Eye (tissue), 1 donor: ENCODE results near the gene LHX6.
A peak's percentile ranks its signal among the peaks of the same experiment; 100 is the strongest.

Experiments
- DNase-seq: peaks from one replicate; pipeline ENCODE4 v3.0.0-alpha.2; 2015

LHX6 gene

DNA sequence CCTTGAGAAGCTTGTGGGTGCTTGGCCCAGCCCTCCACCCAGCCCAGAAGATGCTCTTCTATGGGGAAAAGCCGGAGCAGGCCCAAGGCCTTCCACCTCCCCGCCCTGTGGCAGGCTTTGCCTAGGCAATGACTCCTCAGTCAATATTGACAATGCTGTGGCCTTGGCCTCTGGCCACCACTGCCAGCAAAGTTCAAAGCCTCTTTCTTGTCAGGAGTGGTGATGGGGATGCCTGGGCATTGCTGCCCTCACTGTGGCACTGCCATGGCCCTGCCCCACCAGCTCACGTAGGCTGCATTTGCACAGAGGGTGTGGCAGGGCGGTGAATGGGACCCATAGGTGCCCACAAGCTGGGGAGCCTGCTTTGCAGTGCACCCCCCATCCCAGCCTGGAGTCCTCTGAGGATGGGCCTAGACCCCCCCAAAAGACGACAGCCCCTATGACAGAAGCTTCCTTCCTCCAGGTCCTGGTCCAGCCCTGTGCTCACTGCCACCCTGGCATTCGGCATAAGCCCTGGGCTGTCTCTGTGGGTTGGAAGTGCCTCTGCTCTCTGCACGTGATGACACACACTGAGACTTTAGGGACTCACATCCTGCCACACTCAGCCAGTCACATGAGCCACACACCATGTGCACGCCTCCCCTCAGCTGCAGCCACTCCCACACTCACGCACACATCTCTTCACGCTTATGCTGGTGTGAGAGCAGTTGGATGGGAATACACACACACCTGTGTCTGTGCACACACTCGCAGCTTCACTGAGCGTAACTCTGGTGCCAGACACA is 38.0 kb downstream of the LHX6 start:
- no peak for DNase-seq

DNA sequence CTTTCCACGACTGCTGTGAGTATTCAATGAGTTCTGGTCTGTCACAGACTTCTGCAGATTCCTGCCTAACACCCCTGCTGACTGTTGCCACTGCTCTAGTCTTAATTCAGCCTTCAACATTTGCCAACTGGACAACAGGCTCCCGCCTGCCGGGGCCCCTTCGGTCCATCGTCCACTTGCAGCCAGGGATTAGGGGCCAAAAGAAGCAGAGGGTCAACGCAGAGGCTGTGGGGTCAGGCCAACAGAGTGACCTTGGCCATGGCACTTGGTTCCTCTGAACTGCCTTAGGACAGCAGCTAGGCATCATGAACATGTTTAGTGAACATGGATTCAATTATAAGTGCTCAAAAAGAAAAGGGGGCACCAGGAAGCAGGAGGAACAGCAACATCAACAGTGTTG is 40.4 kb downstream of the LHX6 start:
- DNase-seq = no peak

DNA sequence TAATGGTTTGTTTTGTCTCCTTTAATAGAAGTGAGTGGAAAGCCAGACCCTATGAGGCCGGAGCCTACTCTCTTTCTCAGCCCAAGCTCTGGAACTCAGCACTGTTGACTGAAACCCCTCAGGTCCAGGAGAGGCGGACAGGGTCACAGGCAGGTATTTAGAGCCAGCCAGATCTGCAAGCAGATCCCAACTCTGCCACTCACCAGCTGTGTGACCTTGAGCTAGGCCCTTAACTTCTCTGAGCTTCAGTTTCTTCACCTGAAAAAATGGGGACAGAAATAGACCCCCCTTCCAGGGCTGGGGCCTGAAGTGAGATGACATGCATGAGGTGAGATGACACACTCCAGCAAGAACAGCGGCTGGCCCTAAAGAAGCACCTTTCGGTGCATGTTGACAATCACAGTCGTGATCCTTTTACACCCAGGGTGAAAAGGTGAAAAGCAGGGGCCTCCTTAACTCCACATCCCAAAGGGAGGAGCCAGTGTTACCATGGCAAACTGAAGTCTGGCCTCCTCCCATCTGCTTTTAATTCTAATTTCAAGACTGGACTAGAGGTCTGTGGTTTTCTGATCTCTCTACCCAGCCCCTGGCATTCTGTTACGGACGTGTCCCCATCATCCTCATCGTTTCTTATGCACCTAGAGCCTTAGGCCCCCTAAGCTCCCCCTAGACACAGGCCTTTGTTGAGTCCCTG is 41.8 kb downstream of the LHX6 start:
- DNase-seq = peak; percentile 13

DNA sequence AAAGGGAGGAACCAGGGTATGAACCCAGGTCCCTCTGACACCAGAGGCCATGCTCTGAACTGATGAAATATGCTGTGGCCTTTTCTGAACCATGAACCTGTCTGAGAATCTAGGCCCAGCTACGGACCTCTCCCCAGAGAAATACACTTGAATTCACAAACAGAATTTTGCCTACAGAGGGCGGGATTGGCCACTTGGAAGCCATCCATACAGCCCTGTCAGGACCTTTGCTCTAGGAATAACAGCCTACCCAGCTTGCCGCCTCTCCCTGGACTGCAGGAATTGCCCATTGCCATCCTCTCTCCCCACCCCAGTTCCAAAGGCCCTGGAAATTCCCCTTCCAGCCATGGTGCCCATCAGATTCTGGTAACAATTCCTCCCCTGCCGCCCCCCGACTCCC is 42.5 kb downstream of the LHX6 start:
- DNase-seq = no peak

DNA sequence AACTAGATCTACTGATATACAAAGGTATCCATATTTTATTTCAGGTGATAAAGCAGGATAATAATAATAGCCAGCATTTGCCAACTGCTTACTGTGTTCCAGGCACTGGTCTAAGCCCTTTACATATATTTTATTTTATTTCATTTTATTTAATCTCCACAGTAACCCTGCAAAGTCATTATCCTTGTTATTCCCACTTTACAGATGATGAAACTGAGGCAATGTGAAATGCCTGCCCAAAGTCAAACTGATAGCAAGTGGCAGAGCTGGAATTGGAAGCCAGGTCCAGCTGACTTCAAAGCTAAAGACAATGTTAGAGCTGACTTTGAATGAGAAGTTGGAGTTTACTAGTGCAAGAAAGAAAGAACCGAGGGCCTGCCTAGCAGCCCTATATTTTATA is 44.2 kb downstream of the LHX6 start:
- DNase-seq = no peak

DNA sequence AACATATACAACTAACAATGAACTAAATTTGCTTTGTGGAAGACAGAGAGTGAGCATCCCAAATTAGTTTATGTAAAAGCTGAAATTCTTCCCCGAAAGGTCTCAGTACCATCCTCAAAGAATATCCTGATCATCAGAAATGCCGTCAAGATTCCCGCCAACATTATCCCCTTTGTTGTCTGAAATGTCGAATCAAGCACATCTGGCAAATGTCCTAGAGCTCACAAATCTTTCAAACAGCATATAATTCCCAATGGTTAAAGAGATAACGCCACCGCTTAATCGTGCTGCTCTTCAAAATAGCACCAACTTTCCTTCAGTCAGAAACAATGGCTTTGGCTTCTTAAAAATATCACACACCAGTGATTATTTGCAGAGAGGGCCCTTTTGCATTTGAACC is 45.3 kb downstream of the LHX6 start:
- no peak for DNase-seq

DNA sequence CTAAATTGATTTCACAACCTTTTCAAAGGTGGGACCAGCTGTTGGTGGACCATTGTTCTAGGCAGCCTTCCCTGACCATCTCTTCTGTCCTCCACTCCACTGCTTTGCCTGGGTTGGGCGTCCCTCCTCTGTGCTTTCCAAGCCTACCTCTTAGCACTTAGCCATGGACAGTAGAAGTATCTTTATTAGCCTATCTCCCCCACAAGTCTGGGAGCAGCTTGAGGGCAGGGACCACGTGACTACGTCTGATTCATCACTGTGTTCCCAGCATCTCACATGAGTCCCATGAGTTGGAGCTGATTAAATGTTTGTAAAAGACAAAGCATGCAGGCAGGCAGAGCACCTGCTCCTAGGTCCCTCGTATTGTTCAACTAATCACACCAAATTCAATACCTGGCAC is 48.1 kb downstream of the LHX6 start:
- no peak for DNase-seq

DNA sequence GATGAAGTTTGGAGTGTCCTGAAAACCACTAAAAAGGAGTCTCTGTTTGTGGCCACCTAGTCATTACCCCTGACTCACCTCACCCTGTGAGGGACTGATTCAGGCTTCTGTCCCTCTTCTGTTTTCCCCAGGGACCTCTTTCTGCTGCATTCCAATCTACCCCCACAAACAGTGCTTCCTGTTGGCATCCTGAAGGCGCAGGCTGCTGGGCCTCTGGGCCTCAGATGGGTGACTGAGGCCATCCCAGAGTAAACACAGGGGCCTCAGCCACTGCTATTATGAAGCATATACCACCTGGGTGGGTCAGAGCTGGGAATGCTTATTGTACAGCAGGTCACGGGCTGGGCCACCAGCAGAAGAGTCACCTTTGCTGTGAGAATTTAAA is 49.1 kb downstream of the LHX6 start:
- no peak for DNase-seq

DNA sequence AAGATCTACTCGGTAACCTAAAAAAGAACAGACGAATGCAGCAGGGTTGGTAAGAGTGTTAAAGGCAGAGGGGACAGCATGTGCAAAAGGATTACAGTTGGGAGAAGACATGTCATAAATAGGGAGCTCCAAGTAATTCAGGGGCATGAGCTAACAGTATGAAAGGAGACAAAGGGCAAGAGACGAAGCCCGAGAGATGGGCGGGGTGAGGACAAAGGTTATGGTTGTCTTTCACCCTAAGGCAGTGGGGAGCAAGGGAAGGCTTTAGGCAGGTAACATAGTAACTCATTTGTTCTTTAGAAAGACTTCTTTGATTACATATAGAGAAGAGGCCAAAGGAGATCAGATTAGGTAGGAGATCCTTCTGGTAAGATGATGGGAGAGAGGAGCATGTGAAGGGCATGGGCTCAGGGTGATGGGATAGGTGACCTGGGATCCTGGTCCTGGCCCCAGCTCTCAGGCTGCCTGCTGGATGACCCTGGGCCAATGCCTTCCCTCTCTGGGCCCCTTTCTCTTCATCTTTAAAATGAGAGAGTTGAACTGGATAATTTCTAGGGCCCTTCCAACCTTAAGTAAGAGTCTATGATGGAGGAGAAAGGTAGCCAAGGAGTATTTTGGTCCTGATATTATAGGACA is 49.6 kb downstream of the LHX6 start:
- no peak for DNase-seq

DNA sequence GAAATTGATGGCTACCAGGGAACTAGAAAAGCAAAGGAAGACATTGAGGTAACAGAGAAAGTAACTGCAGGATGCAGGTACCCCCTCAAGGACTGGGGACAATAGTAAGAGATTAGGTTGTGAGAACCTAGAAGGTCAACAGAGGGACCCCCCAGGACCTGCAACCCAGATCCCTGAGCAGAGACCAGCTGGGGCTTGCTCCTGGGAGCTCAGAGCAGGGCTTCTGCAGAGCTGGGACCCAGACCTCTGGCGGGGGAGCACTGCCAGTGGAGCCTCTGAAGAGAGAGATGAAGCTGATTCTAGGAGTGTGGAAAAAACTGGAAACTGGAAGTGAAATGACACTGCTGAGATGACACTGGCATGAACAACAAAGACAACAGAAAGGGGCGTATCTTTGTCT is 51.8 kb downstream of the LHX6 start:
- DNase-seq = no peak

DNA sequence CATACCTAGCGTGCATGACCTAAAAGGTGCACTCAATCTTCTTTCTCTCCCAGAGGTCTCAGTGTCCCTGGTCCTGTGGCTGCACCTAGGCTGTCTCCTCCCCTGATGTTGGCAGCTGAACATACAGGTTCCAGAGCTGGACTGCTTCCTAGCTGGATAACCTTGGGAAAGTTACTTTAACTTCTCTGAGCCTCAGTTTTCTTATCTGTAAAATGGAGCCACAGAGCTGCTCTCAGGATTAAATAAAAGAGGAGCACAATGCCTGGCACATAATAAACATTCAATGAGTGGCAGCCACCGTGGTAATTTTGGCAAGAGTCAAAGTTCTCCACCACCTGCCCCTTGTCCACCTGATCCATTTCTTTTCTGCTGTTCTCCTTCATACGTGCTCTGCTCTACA is 55.1 kb downstream of the LHX6 start:
- DNase-seq = no peak

DNA sequence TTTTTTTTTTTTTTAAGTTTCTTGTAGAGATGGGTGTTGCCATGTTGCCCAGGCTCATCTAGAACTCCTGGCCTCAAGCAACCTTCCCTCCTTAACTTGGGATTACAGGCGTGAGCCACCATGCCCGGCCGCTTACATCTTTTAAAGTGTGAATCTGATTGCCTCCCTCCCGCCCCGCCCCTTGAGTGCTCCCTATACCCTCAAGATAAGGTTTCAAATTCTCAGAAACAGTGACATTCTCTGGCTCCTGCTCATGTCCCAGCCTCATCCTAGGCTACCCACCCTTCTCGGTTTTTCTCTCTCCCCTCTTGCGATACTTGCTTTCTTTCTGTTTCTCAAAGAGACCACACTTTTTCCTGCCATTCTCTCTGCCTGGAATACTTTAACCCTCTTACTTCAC is 56.6 kb downstream of the LHX6 start:
- DNase-seq = no peak

DNA sequence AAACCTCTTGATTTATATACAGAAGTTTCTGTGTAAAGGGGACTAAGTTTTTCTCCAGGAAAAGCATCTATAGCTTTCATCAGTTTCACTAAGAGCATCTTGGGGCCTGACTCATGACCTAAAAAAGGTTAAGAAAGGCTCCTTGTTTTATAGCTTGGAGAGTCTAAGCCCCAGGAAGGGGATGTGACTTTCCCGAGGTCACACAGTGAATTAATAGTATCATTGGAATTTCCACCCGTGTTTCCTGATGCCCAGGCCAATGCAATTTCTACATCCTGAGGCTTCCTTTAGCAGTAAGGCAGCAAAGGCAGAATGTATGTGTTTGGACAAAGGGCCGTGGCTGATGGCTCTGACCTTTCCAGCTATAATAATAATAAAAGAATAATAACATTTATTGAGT is 60.4 kb downstream of the LHX6 start:
- DNase-seq = no peak

DNA sequence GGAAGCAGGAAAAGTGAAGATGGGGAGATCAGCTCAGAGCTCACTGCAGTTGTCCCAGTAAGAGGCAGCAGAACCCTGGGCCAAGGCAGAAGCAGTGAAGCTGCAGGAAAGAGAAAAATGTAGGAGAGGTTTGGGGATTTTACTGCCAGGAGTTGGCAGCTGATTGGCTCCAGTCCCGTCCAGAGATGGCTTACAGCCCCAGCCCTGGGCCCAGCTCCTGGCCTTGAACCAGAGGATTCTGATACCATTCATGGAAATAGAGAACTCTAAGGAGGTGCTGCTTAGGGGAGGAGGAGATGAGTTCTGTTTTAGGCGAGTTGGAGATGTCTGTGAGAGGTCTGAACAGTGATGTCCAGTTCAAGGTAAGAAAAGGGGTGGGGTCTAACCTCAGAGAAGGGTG is 64.5 kb downstream of the LHX6 start:
- no peak for DNase-seq

DNA sequence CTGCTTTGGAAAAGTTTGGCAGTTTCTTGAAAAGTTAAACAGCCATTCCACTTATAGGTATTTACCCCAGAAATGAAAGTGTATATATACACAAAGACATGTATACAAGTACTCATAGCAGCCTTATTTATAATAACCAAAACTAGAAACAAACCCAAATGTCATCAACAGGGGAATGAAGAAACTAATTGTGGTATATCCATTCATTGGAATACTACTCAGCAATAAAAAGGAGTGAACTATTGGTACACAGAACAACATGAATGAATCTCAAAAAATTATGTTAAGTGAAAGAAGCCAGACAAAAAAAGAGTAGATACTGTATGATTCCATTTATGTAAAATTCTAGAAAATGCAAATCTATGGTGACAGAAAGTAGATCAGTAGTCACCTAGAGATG is 66.3 kb downstream of the LHX6 start:
- no peak for DNase-seq

DNA sequence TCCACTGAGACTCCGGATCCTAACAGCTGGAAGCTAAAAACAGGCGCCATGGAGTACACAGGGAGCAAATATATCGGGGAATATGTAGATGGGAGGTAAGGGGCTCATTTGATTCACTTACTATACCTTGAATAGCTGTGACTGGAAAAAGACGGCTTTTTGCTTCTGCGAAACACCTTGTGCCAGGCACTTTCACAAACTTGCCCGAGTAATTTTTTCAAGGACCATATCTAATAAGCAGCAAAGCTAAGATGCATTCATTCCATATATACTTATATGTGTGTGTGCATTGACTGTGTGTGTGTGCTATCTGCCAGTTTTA is 68.9 kb downstream of the LHX6 start:
- DNase-seq = no peak

DNA sequence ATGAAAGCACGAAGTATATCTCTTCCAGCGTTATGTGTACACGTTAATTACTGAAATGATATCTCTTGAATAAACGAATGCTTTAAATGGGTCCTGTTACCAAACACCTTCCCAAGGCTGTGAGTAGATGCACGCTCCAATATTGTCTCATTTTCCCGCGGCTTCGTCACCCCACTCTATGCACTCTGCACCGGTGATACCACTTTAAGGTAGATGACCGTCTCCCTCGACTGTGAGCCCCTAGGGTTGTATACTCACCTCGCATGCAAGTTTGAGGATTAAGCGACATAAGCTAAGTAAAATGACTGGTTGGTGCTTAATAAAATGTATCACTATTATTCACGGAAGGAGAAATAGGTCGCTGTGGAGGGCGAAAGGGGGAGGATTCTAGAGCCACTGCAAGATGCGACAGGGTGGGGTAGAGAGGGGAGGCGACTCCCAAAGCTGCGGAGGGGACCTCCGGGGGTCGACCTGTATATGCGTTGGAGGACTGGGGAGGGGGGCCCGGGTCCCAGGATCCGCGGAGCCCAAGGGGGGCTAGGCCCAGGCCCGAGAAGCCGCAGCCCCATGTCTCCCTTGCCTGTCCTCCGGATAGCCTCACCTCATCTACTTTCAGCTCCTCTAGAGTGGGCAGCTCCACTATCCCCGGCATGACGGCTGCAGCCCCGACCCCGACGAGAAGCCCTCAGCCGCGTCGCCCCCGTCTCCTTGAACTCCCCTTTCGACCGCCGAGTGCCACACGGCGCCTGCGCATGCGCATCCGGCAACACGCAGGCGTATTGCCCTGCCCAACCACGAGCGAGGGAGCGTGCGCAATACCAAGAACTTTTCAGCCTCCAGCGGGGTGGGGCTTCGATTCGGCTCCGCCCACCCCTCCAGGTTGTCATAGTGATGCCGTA is 69.5 kb downstream of the LHX6 start, which contains the start of the genes MORN5 and NDUFA8:
MORN5 (plus strand) TSS at position 883 of the 899 bp plus-strand sequence. CDS start 65 bp downstream, outside the sequence.
NDUFA8 (minus strand) TSS at position 754 of the 899 bp plus-strand sequence; CDS start at position 652, 102 bp downstream.
- DNase-seq = peak; percentile 99

DNA sequence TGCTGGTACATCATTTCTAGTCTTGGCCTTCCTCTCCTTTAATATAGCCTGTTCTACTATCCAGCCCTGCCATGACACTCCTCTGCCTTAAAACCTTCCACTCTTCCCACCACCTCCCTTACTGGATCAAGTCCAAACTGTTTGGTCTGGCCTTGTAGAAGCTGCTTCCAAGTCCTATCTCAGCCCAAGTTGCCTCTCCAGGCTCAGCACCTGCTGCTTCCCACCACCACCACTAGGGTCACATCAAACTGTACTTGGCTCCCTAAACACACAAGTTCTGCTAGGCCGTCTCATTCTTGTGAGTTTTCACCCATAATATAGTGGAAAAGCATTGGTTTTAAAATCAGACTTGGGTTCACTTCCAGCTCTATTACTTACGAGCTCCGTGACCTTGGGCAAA is 70.6 kb downstream of the LHX6 start:
- DNase-seq = peak; percentile 33

DNA sequence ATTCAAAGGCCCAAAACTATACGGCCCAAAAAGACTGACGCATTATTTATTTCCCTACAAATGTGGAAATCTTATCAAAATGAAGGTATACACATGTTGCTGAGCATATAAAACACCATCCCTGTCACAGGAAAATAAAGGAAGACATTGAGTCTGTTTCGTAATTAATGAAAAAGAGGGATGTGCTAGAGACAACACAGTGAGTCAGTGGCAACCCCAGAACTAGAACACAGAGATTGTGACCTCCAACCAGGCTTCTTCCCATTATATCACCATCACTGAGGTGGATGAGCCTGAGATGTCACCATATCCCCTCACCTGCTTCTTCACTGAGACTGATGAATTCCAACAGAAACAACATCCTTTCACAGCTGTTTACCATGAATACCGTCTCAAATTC is 73.0 kb downstream of the LHX6 start:
- no peak for DNase-seq
